Liver (tissue), 9 donors: ENCODE data around the gene ZNF783. TPM values are rescaled to one million over a fixed set of nuclear protein-coding genes. Genes with fewer than 3 reads are reported as not detected.

ENCODE experiments used
- DNase-seq: peaks from one replicate; pipeline ENCODE4 v3.0.0-alpha.2; 2017; ENCODE audit warnings: low spot score
- H3K27ac ChIP-seq, 2 donors: one replicate each; pipeline ENCODE4 v1.7.0; 2013; ENCODE audit warnings: inconsistent platforms in 2 of 2, low read length in 2 of 2, control low read depth in 1 of 2, low read depth in 1 of 2, mild to moderate bottlenecking in 1 of 2
- H3K27me3 ChIP-seq, 4 donors: one replicate each; pipeline versions ENCODE4 v1.6.1 to v1.7.0; 2013; ENCODE audit warnings: low read length in 3 of 4, inconsistent platforms in 1 of 4, mild to moderate bottlenecking in 1 of 4, moderate library complexity in 1 of 4; ENCODE audit not compliant: control insufficient read depth in 4 of 4, insufficient read depth in 4 of 4
- H3K36me3 ChIP-seq, 4 donors: one replicate each; pipeline versions ENCODE4 v1.6.1 to v1.7.0; 2013; ENCODE audit warnings: low read length in 3 of 4, mild to moderate bottlenecking in 3 of 4, low read depth in 1 of 4, moderate library complexity in 1 of 4; ENCODE audit not compliant: control insufficient read depth in 4 of 4, insufficient read depth in 3 of 4
- H3K4me1 ChIP-seq, 4 donors: one replicate each; pipeline versions ENCODE4 v1.6.1 to v1.7.0; 2013; ENCODE audit warnings: low read length in 3 of 4, mild to moderate bottlenecking in 3 of 4, moderate library complexity in 1 of 4; ENCODE audit not compliant: control insufficient read depth in 4 of 4, insufficient read depth in 4 of 4
- H3K4me3 ChIP-seq, 3 donors: one replicate each; pipeline versions ENCODE4 v1.6.1 to v1.7.0; 2013; ENCODE audit warnings: low read length in 3 of 3, control low read depth in 1 of 3, low read depth in 1 of 3, mild to moderate bottlenecking in 1 of 3
- H3K9ac ChIP-seq, 2 donors: one replicate each; pipeline ENCODE4 v1.7.0; 2013; ENCODE audit warnings: low read length in 2 of 2, mild to moderate bottlenecking in 2 of 2, moderate library complexity in 2 of 2, control low read depth in 1 of 2, low read depth in 1 of 2
- H3K9me3 ChIP-seq, 4 donors: one replicate each; pipeline versions ENCODE4 v1.6.1 to v1.7.0; 2013; ENCODE audit warnings: low read length in 3 of 4; ENCODE audit not compliant: control insufficient read depth in 4 of 4
- EGR1 ChIP-seq, 2 donors: IDR thresholded peaks; 2 replicates each; pipeline ENCODE4 v1.6.1; 2016 to 2018; ENCODE audit warnings: antibody characterized with exemption in 2 of 2, low read depth in 2 of 2
- FOXA1 ChIP-seq: IDR thresholded peaks from 2 replicates; pipeline ENCODE4 v1.6.1; 2016; ENCODE audit warnings: antibody characterized with exemption
- FOXA2 ChIP-seq: IDR thresholded peaks from 2 replicates; pipeline ENCODE4 v1.6.1; 2016; ENCODE audit warnings: antibody characterized with exemption
- GABPA ChIP-seq, 2 donors: IDR thresholded peaks in 1 of 2; conservative IDR thresholded peaks in 1 of 2; 2 replicates each; pipeline ENCODE4 v1.6.1; 2016; ENCODE audit warnings: antibody characterized with exemption in 2 of 2, mild to moderate bottlenecking in 1 of 2, moderate library complexity in 1 of 2
- HNF4A ChIP-seq, 2 donors: conservative IDR thresholded peaks; 2 replicates each; pipeline ENCODE4 v1.6.1; 2016; ENCODE audit warnings: antibody characterized with exemption in 2 of 2, mild to moderate bottlenecking in 2 of 2
- HNF4G ChIP-seq: IDR thresholded peaks from 2 replicates; pipeline ENCODE4 v1.6.1; 2016; ENCODE audit warnings: antibody characterized with exemption
- JUND ChIP-seq, 2 donors: IDR thresholded peaks; 2 replicates each; pipeline ENCODE4 v1.6.1; 2016; ENCODE audit warnings: antibody characterized with exemption in 2 of 2
- NR2F2 ChIP-seq: IDR thresholded peaks from 2 replicates; pipeline ENCODE4 v1.6.1; 2016; ENCODE audit warnings: antibody characterized with exemption
- RAD21 ChIP-seq, 2 donors: IDR thresholded peaks; 2 replicates each; pipeline ENCODE4 v1.6.1; 2016; ENCODE audit warnings: antibody characterized with exemption in 2 of 2, mild to moderate bottlenecking in 2 of 2
- RXRA ChIP-seq, 2 donors: IDR thresholded peaks; 2 replicates each; pipeline ENCODE4 v1.6.1; 2017 to 2018; ENCODE audit warnings: antibody characterized with exemption in 2 of 2, mild to moderate bottlenecking in 1 of 2
- SP1 ChIP-seq: IDR thresholded peaks from 2 replicates; pipeline ENCODE4 v1.6.1; 2018; ENCODE audit warnings: antibody characterized with exemption, mild to moderate bottlenecking
- TAF1 ChIP-seq: conservative IDR thresholded peaks from 2 replicates; pipeline ENCODE4 v1.6.1; 2016; ENCODE audit warnings: antibody characterized with exemption, mild to moderate bottlenecking
- WGBS: extraction: QIAGEN DNeasy Blood & Tissue Kit; methylation state at CpG from one replicate; pipeline ENCODE4 v1.1.7; 2013; 5-methylcytosine and 5-hydroxymethylcytosine counted together
- polyA plus RNA-seq, 2 donors: library from polyadenylated mRNA; stranded (reverse) in 1 of 2; unstranded in 1 of 2; fragments of 200-250 nt in 1 of 2; fragments of >200 nt in 1 of 2; fragmentation: Nextera tagmentation in 1 of 2; extraction: Ambion mirVana in 1 of 2; gene quantifications; one replicate each; pipeline versions ENCODE4 v1.2.1 to v1.2.3, GENCODE V29; 2013 to 2015
- total RNA-seq, 2 donors: library from RNA; depleted of rRNA; stranded (reverse); fragments of >200 nt; gene quantifications; one replicate each; pipeline ENCODE4 v1.2.3, GENCODE V29; 2014
- TF ChIP-seq, protein P1 (sequence below): IDR thresholded peaks from 2 replicates; pipeline ENCODE4 v1.6.1; 2016; ENCODE audit warnings: antibody characterized with exemption
- TF ChIP-seq, protein P2 (sequence below): IDR thresholded peaks from 2 replicates; pipeline ENCODE4 v1.6.1; 2016; ENCODE audit warnings: antibody characterized with exemption
- TF ChIP-seq, protein P3 (sequence below): IDR thresholded peaks from 2 replicates; pipeline ENCODE4 v1.6.1; 2016; ENCODE audit warnings: antibody characterized with exemption
- TF ChIP-seq, protein P4 (sequence below): IDR thresholded peaks from 2 replicates; pipeline ENCODE4 v1.6.1; 2016; ENCODE audit warnings: antibody characterized with exemption, mild to moderate bottlenecking
- TF ChIP-seq, protein P5 (sequence below): fragments of 150-350 bp; IDR thresholded peaks from 2 replicates; pipeline ENCODE4 v1.5.1; 2017; ENCODE audit warnings: improper control_type of control experiment, low read depth, low read length; ENCODE audit not compliant: missing input control
- donor health status: healthy.
- donor health status: healthy.
- donor health status: healthy.
- donor health status: healthy.
- donor health status: healthy.

Gene ZNF783
- total and polyA plus RNA-seq, 4 donors: 1.5 to 4.3 (median 1.8) TPM

DNA sequence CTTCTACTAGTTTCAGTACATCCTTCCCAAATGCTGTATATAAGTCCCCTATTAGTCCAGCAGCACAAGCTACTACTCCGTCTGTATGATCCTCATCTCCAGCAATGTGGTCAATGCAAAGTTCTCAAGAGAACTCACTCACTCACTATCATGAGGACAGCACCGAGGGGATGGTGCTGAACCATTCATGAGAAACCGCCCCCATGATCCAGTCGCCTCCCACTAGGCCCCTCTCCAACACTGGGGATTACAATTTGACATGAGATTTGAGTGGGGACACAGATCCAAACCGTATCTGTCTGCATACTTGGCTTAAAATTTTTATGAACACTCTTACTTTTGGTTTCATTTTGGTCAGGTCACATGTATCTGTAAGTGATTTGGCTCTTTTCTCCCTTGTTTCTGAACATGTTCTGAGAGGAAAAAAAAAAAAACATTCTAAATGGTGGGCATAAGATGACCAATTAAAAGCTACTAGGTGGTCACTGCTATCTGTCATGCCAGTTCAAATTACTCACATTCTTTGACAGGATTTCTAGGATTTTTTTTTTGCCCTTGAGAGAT lies 60.1 kb downstream of the ZNF783 start:
- peak overlapping the region; percentile 36 to 57 (median 55) for H3K4me3 ChIP-seq
- H3K27me3 ChIP-seq: no peaks in the 10 kb centered on the region
- no peaks in the 10 kb centered on the region for H3K36me3 ChIP-seq
- TF ChIP-seq, protein P1, sequence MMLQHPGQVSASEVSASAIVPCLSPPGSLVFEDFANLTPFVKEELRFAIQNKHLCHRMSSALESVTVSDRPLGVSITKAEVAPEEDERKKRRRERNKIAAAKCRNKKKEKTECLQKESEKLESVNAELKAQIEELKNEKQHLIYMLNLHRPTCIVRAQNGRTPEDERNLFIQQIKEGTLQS: no peak
- TF ChIP-seq RAD21 (IDR thresholded peaks at IDR 0.05): no peak
- no peak for TF ChIP-seq GABPA (IDR thresholded peaks at IDR 0.05 in 1 of 2, conservative IDR thresholded peaks at IDR 0.05 in 1 of 2)
- TF ChIP-seq TAF1: no peak
- no peak for TF ChIP-seq FOXA2
- no peak for TF ChIP-seq NR2F2
- no peak for TF ChIP-seq EGR1 (IDR thresholded peaks at IDR 0.05; ENCODE audit: low read depth in 2 of 2)
- TF ChIP-seq RXRA (IDR thresholded peaks at IDR 0.05): no peak
- TF ChIP-seq, protein P2, sequence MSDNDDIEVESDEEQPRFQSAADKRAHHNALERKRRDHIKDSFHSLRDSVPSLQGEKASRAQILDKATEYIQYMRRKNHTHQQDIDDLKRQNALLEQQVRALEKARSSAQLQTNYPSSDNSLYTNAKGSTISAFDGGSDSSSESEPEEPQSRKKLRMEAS: no peak
- TF ChIP-seq HNF4G: no peak
- TF ChIP-seq JUND (IDR thresholded peaks at IDR 0.05): no peak
- TF ChIP-seq, protein P3, sequence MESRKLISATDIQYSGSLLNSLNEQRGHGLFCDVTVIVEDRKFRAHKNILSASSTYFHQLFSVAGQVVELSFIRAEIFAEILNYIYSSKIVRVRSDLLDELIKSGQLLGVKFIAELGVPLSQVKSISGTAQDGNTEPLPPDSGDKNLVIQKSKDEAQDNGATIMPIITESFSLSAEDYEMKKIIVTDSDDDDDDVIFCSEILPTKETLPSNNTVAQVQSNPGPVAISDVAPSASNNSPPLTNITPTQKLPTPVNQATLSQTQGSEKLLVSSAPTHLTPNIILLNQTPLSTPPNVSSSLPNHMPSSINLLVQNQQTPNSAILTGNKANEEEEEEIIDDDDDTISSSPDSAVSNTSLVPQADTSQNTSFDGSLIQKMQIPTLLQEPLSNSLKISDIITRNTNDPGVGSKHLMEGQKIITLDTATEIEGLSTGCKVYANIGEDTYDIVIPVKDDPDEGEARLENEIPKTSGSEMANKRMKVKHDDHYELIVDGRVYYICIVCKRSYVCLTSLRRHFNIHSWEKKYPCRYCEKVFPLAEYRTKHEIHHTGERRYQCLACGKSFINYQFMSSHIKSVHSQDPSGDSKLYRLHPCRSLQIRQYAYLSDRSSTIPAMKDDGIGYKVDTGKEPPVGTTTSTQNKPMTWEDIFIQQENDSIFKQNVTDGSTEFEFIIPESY: no peak
- TF ChIP-seq FOXA1: no peak
- TF ChIP-seq, protein P4, sequence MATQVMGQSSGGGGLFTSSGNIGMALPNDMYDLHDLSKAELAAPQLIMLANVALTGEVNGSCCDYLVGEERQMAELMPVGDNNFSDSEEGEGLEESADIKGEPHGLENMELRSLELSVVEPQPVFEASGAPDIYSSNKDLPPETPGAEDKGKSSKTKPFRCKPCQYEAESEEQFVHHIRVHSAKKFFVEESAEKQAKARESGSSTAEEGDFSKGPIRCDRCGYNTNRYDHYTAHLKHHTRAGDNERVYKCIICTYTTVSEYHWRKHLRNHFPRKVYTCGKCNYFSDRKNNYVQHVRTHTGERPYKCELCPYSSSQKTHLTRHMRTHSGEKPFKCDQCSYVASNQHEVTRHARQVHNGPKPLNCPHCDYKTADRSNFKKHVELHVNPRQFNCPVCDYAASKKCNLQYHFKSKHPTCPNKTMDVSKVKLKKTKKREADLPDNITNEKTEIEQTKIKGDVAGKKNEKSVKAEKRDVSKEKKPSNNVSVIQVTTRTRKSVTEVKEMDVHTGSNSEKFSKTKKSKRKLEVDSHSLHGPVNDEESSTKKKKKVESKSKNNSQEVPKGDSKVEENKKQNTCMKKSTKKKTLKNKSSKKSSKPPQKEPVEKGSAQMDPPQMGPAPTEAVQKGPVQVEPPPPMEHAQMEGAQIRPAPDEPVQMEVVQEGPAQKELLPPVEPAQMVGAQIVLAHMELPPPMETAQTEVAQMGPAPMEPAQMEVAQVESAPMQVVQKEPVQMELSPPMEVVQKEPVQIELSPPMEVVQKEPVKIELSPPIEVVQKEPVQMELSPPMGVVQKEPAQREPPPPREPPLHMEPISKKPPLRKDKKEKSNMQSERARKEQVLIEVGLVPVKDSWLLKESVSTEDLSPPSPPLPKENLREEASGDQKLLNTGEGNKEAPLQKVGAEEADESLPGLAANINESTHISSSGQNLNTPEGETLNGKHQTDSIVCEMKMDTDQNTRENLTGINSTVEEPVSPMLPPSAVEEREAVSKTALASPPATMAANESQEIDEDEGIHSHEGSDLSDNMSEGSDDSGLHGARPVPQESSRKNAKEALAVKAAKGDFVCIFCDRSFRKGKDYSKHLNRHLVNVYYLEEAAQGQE: no peak
- no peak for TF ChIP-seq HNF4A (conservative IDR thresholded peaks at IDR 0.05)
- TF ChIP-seq SP1: no peak
- TF ChIP-seq, protein P5, sequence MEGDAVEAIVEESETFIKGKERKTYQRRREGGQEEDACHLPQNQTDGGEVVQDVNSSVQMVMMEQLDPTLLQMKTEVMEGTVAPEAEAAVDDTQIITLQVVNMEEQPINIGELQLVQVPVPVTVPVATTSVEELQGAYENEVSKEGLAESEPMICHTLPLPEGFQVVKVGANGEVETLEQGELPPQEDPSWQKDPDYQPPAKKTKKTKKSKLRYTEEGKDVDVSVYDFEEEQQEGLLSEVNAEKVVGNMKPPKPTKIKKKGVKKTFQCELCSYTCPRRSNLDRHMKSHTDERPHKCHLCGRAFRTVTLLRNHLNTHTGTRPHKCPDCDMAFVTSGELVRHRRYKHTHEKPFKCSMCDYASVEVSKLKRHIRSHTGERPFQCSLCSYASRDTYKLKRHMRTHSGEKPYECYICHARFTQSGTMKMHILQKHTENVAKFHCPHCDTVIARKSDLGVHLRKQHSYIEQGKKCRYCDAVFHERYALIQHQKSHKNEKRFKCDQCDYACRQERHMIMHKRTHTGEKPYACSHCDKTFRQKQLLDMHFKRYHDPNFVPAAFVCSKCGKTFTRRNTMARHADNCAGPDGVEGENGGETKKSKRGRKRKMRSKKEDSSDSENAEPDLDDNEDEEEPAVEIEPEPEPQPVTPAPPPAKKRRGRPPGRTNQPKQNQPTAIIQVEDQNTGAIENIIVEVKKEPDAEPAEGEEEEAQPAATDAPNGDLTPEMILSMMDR: no peak
- H3K27ac ChIP-seq: peak overlapping the region; percentile 67 to 69
- H3K9ac ChIP-seq: peak overlapping the region; percentile 61 to 81
- 41% methylated on average over 5 of the region's 5 CpGs for WGBS
- DNase-seq: no peak
- H3K4me1 ChIP-seq: peaks cover 0 to 6% (median 4%) of the 10 kb centered on the region in 4 donors
- H3K9me3 ChIP-seq: no peaks in the 10 kb centered on the region
